ENCODE measurements around the gene MACF1.

Gene MACF1

DNA sequence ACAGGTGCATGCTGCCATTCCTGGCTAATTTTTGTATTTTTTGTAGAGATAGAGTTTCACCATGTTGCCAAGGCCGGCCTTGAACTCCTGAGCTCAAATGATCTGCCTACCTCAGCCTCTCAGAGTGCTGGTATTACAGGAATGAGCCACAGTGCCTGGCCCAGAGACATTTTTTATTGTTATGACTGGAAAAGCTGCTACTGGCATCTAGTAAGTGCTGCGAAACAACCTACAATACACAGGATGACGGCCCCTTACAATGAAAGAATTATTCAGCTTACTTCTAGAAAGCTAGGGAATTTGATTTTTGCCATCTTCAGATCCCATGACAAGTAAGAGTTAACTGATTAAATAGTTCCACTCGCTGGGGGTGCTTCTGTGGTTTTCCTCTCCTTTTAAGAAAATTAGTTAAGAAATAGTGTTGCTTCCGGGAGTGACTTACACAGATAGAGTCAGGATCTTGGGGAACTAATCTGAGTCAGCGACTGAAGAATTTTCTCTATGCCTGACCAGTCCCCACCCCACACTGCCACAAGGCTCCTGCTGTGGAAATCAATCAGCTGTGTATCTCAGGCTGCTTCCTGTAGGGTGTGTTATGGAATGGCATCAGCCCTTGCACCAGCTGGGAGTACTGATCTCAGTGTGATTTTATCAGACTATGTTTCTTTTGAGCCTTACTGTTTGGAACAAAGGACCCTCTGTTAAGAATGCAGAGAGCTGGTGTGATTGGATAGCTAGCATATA lies 194.0 kb downstream of the MACF1 start:
- DNase-seq, result peak; percentile 76

DNA sequence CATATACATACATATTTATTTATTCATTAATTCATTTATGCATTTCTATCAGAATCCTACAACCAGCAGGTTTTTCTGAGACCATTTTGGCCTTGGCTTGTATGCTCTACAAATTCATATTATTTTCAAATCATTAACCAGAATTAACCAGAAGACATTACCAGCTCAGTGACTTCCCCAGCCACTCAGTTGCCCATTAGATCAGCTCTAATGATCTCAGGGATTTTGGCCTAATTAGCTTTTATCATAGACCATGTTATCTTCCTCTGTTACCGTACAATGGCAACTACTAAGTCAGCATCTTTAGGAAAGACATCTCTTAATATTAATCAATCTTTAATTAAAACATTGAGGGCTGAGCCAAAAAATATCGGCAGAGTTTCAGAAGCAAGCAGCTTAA lies 196.6 kb downstream of the MACF1 start:
- no peak for DNase-seq

DNA sequence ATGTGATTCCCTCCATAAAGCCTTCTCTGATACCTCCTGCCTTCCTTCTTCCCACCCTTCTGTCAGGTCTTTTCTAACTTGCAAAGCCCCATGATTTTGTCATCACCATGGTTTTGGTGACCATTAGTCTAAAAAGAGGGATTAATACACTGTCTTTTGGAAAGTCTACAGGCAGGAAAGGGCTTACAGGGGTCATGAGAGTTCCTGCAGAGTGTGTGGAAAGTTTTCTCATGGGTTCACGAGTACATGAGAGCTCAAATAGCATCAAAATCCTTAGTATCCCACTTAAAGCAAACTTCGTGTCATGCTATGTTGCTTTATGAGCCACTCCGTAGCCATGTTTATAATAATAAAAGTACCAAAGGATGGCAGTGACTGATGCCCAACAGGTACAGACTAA lies 200.4 kb downstream of the MACF1 start:
- DNase-seq, result no peak

DNA sequence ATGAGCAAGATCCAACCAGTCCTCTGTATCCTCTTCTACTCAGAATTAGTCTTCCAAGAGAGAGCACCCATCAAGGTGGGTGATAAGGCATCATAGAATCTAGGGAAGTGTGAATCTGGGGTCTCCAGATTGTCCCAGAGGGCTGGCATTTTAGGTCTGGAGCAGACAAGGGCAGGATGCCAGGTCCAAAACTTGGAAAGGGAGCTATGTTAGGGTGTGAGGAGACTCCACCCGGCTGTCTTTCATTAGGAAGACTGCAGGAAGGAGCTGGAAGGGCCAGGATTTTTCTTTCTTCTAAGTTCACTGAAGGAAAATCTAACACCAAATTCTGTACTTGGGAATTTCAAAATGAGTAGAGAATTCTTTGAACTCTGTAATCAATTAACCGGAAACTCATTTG lies 200.9 kb downstream of the MACF1 start:
- DNase-seq, result no peak

DNA sequence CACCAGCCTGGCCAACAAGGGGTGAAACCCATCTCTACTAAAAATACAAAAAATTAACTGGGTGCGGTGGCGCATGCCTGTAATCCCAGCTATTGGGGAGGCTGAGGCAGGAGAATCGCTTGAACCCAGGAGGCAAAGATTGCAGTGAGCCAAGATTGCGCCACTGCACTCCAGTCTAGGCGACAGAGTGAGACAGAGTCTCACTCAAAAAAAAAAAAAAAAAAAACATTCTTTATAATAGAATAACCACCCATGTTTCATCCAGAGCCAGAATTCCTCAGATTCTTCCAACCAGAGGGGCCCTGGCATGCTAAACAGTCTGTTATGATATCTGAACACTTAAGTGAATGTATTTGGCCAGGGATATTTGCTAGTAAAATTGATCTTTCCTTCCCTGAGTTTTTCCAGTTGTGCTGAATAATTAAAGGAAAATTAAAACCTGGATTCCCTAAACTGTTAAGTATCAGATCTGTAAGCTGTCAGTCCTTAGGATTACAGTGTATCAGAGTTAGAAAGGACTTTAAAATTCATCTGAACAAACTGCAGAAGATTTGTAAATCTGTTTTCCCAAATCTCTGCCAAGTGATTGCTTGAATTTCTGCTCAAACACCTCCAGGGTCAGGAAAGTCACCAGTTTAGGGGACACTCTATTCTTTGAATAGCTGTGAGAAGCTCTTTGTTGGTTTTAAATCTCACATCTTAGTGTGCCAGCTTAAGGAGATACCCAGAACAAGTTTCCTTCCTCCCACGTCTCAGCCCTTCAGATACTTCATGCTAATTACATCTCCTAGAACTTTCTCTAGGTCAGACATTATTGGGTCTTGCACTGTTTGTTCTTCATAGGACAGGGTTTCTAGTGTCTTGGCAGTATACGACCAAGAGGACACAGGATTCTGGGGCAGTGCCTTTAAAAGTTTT lies 202.3 kb downstream of the MACF1 start:
- DNase-seq, result no peak

DNA sequence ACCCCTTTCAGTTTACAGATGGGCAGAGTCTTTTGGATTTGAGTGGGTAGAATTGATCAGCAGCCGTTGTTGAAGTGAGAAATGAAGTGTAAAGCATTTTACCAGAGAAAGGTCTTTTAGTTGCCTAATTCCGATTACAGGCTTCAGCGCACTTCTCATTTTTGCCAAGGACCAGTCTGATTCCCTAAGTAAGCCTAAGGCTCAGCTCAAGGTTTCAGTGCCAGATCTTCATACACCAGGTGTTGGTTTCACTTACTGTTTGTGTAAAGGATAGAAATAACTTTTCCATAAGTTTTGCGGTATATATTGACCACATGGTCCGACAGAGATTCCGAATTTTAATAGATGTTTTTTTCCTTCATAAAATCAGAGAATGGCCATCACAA lies 203.0 kb downstream of the MACF1 start:
- no peak for DNase-seq

DNA sequence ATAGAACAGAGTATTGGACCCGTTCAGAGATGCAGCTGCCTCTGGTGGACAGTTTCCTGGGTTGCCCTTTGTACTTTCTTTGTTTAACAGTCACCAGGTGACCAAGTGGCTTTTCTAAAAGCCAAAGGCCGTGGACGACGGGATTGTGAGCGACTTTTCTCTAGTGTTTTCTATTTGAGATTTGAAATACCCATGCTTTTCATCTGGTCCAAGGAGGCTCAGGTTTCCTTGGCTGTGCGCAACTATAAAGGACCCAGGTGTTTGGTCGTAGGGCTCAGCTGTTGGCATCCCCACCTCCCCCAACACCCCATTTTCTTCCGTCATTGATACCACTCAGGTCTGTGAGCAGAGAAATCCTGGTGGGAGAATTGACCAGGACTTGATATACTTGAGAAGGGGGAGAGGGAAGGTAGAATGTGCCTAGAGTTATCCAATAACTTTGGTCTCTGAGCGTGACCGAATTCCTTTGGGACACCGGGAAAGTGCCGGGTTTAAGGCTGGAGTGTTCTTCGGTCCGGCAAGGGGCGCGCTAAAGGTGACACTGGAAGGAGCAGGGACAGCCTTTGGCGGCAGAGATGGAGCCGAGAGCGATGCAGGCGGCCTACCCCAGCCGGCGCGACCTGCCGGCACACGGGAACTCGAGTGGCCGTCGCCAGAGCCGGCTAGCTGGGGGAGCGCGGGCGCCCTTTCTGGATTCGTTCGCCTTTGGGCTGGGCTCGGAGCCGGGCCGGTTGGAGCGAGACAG lies 203.6 kb downstream of the MACF1 start:
- no peak for DNase-seq

DNA sequence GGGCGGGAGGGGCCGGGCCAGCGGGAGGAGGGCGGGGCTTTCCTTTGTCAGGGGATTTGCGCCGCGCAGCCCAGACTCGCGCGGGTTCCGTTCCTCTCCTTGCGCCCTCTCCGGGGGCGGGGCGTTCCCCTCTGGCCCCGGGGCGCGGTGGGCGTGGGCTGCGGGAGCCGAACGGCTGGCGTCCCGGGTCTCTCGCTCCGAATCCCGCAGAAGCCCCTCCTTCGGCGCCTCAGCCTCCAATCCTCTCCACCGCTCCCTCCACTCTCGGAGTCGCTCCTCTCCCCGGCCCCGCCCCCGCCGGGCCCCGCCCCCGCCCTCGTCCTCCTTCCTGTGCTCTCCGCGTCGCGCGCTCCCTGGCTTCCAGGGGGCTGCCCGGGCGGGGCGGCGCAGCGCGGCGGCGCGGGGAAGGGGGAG lies 204.2 kb downstream of the MACF1 start:
- peak; percentile 99 for DNase-seq

DNA sequence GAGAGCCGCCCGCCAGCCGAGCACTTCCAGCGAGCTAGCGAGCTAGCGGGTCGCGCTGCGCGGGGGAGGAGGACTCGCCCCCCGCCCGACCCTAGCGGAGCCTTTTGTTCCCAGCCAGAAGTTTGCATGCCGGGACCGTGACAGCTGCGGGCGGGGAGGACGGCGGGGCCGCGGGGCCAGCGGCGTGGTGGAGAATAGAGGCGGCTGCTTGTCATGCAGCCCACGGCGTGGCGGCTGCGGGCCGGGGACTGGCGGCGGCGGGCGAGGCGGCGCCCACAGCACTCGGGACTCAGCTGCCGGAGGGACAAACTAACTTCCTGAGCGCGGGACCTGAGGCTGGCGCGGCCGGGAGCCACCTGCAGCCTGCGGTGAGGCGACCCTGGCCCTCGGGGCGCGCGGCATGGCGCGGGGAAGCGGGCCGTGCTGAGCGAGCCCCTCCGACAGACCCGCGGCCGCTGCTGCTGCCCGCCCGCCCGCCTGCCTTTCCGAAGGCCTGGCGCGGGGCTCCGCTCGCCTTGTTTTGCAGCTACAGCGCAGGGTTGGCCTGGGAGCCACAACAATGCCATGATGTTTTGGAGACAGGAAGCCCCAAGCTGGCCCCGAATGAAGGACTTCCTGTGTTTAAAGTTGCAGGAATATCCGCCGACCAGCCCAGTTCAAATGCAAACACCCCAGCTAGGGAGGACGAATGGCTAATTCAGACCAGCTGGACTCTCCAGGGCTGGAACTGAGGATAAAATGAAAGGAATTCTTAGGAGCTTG lies 204.7 kb downstream of the MACF1 start:
- peak; percentile 73 for DNase-seq

DNA sequence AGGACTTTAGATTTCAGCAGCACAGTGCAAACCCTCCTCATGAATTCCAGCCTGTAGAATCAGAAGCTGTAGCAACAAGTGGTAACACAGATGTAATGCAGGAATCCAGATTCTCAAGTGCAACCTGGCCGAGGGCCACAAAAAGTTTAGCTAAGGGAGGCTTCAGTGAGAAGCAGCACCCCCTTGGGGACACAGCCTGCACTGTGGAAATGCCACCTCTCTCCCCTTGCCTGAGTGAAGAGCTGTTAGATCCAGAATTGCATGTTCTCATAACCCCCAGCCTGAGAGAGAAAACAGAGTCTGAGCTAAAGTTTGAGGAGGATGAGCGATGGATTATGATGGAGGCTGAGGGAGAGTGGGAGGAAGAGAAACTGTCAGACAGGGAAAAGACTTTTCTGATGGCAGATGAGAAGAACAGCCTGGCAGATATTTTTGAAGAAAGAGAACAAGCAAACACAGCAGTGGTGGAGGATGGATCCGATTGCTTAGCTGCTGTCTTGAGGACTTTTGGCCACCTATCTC lies 206.5 kb downstream of the MACF1 start:
- peak; percentile 79 for DNase-seq

DNA sequence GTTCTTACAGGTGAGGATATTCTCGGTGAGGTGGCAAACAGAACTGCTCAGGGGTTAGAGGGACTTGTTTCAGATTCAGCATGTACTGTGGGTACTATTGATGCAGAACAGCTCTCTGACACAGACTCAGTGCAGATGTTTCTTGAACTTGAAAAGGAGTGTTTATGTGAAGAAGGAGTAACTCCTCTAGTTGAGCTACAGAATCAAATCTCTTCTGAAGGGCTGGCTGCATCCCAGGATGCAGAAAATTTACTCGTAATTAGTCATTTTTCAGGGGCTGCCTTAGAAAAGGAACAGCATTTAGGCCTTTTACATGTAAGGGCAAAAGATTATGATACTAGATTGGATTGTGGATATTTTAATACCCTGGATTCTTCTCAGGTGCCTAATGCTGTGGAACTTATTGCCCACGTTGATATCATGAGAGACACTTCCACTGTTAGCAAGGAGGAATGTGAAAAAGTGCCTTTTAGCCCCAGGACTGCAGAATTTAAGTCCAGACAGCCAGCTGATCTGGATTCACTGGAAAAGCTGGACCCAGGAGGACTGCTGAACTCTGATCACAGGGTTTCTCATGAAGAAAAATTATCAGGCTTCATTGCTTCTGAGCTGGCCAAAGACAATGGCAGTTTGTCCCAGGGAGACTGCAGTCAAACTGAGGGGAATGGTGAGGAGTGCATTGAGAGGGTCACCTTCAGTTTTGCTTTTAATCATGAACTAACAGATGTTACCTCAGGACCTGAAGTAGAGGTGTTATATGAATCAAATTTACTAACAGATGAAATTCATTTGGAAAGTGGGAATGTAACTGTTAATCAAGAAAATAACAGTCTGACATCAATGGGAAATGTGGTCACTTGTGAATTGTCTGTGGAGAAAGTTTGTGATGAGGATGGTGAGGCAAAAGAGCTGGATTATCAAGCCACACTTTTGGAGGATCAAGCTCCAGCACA lies 207.3 kb downstream of the MACF1 start:
- DNase-seq, result no peak

DNA sequence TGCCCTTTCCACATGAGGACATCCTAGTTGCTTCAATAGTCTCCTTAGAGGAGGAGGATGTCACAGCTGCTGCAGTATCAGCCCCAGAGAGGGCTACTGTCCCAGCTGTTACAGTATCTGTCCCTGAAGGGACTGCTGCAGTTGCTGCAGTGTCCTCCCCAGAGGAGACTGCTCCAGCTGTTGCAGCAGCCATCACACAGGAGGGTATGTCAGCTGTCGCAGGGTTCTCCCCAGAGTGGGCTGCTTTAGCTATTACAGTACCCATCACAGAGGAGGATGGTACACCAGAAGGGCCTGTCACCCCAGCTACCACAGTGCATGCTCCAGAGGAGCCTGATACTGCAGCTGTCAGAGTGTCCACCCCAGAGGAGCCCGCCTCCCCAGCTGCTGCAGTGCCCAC lies 208.4 kb downstream of the MACF1 start:
- no peak for DNase-seq

DNA sequence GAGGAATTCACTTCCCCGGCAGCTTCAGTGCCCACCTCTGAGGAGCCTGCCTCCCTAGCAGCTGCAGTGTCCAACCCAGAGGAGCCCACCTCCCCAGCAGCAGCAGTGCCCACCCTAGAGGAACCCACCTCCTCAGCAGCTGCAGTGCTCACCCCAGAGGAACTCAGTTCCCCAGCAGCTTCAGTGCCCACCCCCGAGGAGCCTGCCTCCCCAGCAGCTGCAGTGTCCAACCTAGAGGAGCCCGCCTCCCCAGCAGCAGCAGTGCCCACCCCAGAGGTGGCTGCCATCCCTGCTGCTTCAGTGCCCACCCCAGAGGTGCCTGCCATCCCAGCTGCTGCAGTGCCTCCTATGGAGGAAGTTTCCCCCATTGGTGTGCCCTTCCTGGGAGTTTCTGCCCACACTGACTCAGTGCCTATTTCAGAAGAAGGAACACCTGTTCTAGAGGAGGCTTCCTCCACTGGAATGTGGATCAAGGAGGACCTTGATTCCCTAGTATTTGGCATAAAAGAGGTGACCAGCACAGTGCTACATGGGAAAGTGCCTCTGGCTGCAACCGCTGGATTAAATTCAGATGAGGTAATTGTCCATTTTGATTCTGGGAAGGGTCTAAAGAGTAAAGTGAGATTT lies 209.5 kb downstream of the MACF1 start:
- DNase-seq, result no peak

DNA sequence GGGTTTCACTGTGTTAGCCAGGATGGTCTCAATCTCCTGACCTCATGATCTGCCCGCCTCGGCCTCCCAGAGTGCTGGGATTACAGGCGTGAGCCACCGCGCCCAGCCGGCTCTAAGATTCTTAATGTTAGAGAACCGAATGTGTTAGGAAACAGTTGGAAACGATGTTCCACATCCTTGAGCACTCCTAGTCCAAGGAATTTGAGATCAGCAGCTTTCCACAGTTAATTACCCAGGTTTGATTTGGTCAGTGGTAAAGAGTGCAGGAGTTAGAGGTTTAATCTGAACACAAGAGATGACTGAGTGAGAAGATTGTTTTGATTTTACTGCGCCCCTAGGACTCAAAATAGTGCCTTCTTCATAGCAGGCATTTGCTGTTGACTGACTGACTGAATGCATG lies 211.1 kb downstream of the MACF1 start:
- DNase-seq, result no peak

DNA sequence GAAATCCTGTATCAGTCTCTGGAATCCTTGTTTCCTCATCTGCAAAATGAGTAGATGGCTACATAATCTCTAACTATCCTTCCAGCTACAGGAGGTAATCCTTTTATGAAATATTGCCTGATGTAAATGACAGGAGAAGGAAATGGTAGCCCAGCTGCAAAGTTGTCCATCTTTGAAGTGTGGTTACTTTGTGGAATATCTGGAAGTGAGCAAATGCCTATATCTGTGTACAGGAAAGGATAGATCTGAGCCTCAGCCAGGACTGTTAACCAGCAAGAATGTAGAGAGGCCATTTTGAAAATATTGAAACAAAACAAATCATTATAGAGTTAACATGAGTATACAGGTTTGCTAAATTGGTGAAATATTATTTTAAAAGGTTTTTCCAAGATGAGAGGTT lies 212.1 kb downstream of the MACF1 start:
- no peak for DNase-seq

DNA sequence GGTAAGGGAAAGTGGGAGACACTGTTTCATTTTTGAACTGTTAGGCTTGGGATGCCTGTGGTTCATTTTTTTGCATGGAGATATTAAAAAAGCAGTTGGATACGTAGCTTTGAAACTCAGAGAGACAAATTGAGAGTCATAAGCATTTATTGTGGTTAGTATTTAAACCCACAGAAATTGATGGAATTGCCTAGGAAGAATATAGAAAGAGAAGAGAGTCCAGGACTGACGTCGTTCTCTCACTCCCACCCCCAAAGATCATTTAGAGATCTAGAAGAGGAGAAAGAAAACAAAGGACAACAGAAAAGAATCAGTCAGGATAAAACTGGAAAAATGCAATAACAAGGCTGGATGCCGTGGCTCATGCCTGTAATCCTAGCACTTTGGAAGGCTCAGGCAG lies 213.7 kb downstream of the MACF1 start:
- DNase-seq, result no peak

DNA sequence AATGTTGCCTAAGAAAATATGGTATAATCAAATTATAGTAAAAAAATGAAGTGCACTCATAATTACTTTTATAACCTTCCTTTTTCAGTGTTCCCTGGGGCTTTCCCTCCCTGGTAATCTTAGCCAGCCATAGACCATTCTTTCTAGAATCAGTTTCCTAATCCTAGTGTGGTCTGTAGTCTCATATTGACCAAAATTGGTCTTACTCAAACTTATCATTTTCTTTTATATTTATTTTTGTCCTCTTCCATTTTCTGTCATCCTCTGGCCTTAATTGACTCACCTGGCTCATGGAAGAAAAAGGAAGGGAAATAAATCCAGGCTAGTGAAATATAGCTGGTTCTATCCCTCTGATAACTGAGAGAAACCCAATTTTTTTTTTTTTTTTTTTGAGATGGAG lies 216.0 kb downstream of the MACF1 start:
- no peak for DNase-seq

DNA sequence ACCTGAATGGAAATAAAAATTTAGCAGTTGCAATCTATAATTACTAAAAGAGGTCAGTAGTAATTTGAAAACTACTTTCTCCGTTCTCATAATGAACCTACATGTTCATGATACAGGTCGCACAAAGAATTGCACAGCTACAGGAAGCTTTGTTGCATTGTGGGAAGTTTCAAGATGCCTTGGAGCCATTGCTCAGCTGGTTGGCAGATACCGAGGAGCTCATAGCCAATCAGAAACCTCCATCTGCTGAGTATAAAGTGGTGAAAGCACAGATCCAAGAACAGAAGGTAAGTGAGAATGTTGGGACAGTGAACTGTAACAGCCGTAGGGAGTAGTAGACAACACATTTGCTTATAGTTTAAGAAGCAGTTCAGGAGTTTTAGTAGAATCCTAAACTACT lies 218.1 kb downstream of the MACF1 start:
- no peak for DNase-seq

DNA sequence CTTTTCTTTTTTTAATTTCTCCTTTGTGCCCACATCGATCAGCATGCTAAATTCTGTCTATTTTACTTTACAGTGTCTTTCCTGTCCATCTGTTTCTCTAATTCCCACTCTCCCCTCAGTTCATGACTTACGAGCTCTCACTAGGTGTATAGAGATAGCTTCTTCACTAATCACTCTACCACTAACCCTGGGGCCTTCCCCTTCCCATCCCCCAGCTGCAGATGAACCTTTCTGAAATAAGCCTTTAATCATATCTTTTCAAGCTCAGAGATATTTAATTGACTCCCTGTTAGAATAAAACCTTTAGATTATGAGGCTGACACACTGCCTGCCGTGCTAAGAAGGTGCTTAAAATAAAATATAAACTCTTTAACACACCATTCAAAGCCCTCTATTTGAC lies 220.7 kb downstream of the MACF1 start:
- DNase-seq, result no peak

DNA sequence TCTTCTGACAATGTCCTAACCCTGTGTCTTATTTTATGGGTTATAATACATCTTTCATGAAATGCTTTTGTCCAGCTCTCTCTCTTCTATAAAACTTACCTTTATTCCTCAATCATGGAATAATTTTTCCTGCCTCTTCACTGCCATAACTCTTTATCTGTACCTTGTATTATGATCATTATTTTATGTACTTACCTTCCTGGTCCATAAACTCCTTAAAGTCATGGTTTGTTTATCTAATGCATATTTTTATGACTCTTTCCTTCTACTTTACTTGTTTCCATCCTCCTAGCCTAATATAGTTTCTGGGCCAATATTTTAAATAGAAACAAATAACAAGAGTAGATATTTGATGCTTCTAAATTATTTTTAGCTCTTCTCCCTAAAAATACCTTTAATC lies 221.1 kb downstream of the MACF1 start:
- DNase-seq, result no peak

DNA sequence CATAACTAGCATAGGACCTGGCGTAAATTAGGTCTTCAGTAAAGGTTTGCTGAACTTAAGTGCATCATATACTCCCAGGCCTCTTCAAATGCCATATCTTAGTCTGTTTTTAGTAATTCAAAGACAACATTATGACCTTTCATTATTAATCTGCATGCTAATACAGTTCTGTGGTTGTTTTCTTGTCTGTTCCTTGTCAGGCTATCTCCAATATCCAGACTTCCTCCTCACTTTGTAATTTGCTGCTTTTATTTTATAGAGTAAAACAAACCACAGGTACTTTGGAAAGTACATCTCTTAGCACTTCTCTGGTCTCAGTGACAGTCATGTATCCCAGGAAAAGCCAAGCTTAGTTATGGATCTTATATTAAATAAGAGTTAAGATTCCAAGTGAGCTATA lies 221.9 kb downstream of the MACF1 start:
- no peak for DNase-seq
